GM19035 (cell line): ENCODE data around the gene KRTAP9-6.
"Not testable (repeated sequence)": the region's sequence is repeated elsewhere in the genome, so short reads cannot be mapped to it uniquely, and the experiment has no call there.

Source experiments
- ATAC-seq: cut with Tn5 transposase; IDR thresholded peaks from one replicate; pipeline ENCODE4 v1.9.1; 2021; ENCODE audit not compliant: unreplicated experiment

KRTAP9-6 gene, protein sequence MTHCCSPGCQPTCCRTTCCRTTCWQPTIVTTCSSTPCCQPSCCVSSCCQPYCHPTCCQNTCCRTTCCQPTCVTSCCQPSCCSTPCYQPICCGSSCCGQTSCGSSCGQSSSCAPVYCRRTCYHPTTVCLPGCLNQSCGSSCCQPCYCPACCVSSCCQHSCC

DNA sequence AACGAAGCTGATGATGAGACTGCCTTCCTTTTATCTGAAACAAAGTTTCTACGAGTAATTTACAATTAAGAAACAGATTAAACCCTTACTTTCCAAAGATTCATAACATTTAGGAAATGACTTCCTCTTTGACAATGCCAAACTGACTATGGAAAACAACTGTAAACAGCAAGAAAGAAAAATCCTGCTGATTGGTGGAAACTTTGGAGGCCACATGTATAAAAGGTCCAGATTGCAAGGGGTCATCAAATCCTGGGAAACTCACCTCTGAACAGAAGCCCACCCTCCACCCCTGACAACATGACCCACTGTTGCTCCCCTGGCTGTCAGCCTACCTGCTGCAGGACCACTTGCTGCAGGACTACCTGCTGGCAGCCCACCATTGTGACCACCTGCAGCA lies at the start of gene KRTAP9-6:
KRTAP9-6 (plus strand) TSS at position 301 of the 400 bp plus-strand sequence; CDS start at position 301, 0 bp downstream.
- no peak for ATAC-seq

DNA sequence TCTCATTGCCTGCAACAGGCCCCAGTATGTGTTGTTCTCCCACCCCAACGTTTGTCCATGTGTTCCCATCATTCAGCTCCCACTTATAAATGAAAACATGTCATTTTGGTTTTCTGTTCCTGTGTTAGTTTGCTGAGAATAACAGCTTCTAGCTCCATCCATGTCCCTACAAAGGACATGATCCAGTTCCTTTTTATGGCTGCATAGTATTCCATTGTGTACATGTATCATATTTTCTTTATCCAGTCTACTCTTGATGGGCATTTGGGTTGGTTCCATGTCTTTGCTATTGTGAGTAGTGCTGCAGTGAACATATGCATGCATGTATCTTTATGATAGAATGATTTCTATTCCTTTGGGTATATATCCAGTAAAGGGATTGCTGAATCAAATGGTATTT lies 49.5 kb upstream of the KRTAP9-6 start:
- no peak for ATAC-seq

DNA sequence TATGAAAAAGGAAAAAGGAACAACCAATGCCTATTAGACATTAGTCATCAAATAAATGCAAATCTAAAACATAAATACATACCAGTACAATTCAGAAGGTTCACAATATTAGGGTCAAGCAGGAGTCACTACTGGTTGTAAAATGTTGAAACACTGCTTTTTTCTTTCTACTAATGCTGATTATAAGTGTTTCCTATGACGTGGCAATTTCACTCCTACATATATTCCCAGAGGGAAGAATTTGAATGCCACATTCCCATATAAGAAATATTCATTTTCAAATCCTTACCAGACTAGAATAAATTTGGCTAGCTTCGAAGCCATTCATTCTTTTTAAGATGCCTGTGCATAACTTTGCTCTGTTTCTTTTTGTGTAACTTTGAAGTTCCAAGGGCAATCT lies 41.4 kb upstream of the KRTAP9-6 start:
- ATAC-seq = no peak

DNA sequence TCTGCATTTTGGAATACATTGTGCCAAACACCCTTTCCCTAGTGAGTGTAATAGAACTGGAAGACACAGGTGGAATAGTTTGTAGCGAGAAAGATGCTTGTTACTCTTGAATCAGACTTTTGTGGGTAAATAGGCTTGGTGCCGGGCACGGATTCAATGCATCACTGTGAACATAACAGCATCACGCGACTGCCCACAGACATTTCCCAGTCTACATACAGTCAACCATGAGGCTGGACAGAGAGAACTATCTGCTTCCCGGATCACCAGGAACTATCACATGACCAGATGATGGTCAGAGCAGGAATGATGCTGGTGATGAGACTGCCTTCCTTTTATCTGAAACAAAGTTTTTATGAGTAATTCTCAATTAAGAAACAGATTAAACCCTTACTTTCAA lies 39.1 kb upstream of the KRTAP9-6 start:
- no peak for ATAC-seq

DNA sequence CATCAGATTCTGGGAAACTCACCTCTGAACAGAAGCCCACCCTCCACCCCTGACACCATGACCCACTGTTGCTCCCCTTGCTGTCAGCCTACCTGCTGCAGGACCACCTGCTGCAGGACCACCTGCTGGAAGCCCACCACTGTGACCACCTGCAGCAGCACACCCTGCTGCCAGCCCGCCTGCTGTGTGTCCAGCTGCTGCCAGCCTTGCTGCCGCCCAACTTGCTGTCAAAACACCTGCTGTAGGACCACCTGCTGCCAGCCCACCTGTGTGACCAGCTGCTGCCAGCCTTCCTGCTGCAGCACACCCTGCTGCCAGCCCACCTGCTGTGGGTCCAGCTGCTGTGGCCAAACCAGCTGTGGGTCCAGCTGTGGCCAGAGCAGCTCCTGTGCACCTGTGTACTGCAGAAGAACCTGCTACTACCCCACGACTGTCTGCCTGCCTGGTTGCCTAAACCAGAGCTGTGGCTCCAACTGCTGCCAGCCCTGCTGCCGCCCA lies 38.5 kb upstream of the KRTAP9-6 start, which contains the start of gene KRTAP9-2:
KRTAP9-2 (plus strand) TSS at position 51 of the 498 bp plus-strand sequence; CDS start at position 58, 7 bp downstream.
- ATAC-seq = not testable (repeated sequence)

DNA sequence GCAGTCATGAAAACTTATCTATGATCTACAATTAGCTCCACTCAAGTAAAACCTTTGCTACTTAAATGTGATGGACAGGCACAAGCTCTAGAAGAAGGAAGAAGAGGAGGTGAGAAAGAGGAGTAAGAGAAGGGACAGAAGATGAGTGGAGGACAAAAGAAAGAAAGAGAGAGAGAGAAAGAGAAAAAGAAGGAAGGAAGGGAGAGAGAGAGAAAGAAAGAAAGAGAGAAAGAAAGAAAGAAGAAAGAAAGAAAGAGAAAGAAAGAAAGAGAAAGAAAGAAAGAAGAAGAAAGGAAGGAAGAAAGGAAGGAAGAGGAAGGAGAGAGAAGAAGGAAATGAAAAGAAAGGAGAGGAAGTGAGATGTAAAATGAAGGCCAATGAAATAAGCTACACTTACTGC lies 35.1 kb upstream of the KRTAP9-6 start:
- no peak for ATAC-seq

DNA sequence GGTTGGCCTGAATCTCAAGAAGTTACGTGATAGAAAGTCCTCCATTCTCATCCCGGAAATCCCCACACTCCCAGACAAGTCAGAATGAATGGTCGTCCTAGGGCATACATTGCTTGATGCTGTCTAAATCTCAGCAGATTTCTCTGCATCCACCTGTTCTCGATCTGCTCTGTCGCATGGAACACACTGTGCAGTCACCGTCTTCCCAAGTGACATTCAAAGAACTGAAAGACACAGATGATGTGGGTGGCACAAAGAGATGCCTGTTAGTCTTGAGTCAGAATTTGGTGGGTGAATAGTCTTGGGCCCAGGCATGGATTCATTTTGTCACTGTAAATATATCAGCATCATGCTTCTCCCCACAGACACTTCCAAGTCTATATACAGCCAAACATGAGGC lies 33.4 kb upstream of the KRTAP9-6 start:
- no peak for ATAC-seq

DNA sequence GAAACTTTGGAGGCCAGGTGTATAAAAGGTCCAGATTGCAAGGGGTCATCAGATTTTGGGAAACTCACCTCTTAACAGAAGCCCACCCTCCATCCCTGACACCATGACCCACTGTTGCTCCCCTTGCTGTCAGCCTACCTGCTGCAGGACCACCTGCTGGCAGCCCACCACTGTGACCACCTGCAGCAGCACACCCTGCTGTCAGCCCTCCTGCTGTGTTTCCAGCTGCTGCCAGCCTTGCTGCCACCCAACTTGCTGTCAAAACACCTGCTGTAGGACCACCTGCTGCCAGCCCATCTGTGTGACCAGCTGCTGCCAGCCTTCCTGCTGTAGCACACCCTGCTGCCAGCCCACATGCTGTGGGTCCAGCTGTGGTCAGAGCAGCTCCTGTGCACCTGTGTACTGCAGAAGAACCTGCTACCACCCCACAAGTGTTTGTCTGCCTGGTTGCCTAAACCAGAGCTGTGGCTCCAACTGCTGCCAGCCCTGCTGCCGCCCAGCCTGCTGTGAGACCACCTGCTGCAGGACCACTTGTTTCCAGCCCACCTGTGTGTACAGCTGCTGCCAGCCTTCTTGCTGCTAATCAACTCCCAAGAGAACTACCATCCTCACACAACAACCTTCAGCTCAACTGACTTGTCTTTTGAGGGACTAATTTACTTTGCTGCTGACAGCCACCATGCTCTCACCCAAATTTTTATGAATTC lies 32.6 kb upstream of the KRTAP9-6 start, which contains the start of gene KRTAP9-3:
KRTAP9-3 (plus strand) TSS at position 51 of the 707 bp plus-strand sequence; CDS start at position 104, 53 bp downstream.
- not testable (repeated sequence) for ATAC-seq

DNA sequence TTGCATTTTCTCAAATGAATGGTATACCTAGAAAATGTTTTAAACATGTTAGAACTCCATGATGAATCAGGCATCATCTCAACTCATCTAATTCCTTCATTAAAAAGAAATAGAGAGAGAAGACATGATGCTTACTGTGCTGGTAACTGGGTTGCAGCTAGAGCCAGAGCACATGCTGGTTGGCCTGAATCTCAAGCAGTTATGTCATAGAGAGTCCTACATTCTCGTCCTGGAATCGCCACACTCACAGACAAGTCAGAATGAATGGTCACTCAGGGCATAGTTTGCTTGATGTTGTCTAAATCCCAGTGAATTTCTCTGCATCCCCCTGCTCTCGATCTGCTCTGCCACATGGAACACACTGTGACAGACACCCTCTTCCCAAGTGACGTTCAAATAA lies 28.1 kb upstream of the KRTAP9-6 start:
- ATAC-seq = not testable (repeated sequence)

DNA sequence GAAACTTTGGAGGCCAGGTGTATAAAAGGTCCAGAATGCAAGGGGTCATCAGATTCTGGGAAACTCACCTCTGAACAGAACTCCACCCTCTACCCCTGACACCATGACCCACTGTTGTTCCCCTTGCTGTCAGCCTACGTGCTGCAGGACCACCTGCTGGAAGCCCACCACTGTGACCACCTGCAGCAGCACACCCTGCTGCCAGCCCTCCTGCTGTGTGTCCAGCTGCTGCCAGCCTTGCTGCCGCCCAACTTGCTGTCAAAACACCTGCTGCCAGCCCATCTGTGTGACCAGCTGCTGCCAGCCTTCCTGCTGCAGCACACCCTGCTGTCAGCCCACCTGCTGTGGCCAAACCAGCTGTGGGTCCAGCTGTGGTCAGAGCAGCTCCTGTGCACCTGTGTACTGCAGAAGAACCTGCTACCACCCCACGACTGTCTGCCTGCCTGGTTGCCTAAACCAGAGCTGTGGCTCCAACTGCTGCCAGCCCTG lies 27.2 kb upstream of the KRTAP9-6 start, which contains the start of gene KRTAP9-8:
KRTAP9-8 (plus strand) TSS at position 51 of the 489 bp plus-strand sequence; CDS start at position 104, 53 bp downstream.
- not testable (repeated sequence) for ATAC-seq

DNA sequence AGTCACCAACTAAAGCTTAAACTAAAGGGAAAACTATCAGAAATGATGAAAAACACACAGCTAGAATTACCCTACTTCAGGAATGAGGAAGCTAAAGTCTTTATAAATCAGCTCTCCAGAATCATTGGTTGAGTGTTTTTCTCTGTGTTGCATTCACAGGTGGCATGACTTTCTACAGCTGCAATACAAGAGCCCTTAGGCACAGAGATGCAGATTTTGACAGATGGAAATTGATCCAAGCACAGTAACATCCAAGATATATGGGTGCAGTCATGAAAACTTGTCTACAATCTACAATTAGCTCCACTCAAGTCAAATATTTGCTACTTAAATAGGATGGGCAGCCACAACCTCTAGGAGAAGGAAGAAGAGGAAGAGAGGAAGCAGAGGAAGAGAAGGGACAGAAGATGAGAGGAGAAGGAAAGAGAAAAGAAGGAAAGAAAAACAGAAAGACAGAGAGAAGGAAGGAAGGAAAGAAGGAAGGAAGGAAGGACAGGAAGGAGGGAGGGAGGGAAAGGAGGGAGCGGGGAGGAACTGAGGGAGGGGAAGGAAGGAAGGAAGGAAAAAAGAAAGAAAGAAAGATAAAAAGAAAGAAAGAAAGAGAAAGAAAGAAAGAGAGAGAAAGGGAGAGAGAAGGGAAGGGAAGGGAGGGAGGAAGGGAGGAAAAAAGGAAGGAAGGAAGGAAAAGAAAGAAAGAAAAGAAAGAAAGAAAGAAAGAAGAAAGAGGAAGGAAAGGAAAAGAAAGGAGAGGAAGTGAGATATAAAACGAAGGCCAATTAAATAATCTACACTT lies 18.0 kb upstream of the KRTAP9-6 start:
- ATAC-seq = not testable (repeated sequence)

DNA sequence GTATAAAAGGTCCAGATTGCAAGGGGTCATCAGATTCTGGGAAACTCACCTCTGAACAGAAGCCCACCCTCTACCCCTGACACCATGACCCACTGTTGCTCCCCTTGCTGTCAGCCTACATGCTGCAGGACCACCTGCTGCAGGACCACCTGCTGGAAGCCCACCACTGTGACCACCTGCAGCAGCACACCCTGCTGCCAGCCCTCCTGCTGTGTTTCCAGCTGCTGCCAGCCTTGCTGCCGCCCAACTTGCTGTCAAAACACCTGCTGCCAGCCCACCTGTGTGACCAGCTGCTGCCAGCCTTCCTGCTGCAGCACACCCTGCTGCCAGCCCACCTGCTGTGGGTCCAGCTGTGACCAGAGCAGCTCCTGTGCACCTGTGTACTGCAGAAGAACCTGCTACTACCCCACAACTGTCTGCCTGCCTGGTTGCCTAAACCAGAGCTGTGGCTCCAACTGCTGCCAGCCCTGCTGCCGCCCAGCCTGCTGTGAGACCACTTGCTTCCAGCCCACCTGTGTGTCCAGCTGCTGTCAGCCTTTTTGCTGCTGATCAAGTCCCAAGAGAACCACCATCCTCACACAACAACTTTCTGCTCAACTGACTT lies 15.4 kb upstream of the KRTAP9-6 start, which contains the start of gene KRTAP9-4:
KRTAP9-4 (plus strand) TSS at position 51 of the 604 bp plus-strand sequence; CDS start at position 85, 34 bp downstream.
- ATAC-seq = not testable (repeated sequence)

DNA sequence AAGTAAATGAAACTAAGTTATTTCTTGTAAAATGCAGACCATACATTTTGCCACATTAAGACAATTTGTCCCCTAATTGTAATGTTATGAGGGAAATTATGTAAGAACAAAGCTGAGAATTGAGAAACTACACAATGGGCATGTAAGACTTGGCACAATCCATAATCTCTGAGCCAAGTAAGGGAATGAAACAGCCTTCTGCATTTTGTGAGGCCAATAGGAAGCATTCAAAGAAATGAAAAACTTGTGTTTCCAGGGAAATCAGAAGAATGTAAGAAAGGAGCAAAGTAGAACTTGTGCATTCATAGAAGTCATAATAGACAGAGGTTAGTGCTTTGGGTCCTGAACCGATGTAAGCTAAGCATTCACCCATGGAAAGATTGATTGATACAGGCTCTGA lies 13.9 kb upstream of the KRTAP9-6 start:
- ATAC-seq = no peak

DNA sequence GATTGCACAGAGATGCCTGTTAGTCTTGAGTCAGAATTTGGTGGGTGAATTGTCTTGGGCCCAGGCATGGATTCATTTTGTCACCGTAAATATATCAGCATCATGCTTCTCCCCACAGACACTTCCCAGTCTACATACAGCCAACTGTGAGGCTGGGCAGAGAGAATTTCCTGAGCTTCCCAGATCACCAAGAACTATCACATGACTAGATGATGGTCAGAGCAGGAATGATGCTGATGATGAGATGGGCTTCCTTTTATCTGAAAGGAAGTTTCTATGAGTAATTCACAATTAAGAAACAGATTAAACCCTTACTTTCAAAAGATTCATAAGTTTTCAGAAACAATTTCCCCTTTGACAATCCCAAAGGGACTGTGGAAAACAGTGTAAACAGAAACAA lies 10.3 kb upstream of the KRTAP9-6 start:
- no peak for ATAC-seq

DNA sequence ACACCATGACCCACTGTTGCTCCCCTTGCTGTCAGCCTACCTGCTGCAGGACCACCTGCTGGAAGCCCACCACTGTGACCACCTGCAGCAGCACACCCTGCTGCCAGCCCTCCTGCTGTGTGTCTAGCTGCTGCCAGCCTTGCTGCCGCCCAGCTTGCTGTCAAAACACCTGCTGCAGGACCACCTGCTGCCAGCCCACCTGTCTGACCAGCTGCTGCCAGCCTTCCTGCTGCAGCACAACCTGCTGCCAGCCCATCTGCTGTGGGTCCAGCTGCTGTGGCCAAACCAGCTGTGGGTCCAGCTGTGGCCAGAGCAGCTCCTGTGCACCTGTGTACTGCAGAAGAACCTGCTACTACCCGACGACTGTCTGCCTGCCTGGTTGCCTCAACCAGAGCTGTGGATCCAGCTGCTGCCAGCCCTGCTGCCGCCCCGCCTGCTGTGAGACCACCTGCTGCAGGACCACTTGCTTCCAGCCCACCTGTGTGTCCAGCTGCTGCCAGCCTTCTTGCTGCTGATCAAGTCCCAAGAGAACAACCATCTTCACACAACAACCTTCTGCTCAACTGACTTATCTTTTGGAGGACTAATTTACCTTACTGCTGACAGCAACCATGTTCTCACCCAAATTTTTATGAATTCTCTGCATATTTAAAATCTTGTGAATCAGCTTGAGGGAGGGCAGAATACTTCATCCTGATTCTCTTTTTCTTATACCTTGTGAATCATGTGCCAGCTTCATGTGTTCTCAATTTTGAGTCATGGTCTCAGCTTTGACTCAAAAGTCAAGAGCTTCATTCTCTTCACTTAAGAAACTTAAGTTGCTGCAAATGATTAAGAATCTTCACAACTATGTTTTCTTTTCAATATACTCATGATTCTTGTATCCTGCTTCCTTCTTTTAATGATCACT lies 9.5 kb upstream of the KRTAP9-6 start, which contains the start of gene KRTAP9-9:
KRTAP9-9 (plus strand) TSS at position 4 of the 910 bp plus-strand sequence.
- ATAC-seq = not testable (repeated sequence)

DNA sequence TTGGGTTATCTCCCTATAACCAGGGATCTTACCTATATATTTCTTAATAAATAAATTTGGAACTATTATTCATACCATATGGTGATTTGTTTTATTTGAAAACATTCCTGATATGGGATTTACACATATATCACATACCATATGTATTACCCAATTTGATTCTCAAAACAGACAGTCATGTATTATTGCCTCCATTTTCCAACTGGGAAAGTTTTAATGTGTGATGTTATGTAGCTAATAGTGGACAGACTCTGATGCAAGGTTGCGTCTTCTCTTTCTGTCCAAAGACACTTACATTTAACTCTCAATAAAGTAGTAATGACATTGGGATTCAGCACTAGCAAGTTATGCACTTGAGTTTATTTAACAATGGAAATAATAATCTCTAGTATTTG lies 8.9 kb upstream of the KRTAP9-6 start:
- ATAC-seq = no peak

DNA sequence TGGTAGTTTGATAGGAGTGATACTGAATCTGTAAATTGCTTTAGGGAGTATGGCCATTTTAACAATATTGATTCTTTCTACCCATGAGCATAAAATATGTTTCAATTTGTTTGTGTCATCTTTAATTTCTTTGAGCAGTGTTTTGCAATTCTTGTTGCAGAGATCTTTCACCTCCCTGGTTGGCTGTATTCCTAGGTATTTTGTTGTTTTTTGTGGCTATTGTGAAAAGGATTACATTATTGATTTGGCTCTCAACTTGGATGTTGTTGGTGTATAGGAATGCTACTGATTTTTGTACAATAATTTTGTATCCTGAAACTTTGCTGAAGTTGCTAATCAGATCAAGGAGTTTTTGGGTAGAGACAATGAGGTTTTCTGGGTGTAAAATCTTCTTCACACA lies 6.8 kb upstream of the KRTAP9-6 start:
- ATAC-seq = no peak

DNA sequence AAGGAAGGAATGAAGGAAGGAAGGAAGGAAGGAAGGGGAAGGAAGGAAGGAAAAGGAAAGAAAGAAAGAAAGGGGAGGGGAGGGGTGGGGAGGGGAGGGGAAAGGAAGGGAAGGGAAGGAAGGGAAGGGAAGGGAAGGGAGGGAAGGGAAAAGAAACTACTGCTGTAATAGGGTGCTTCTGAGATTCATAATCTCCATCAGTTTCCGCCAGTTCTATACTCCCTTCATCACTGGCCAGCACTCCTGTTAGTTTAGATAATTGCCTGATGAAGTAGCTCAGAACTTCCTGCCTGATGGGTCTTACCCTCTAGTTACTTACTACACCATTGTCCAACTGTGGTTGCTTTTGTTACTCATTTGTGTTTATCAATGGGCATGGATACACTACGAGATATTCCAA lies 2.0 kb upstream of the KRTAP9-6 start:
- no peak for ATAC-seq

DNA sequence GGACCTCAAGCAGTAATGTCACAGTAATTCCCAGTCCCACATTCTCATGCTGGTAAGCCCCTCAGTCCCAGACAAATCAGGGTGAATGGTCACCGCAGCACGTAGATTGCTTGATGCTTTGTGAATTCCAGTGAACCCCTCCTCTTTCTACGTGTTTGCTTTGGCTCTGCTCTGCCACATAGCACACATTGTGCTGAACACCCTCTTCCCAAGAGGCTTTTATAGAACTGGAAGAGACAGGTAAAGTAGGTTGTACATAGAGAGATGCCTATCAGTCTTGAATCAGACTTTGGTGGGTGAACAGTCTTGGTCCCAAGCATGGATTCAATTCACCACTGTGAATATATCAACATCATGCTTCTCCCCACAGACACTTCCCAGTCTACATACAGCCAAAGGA lies 579 bp upstream of the KRTAP9-6 start:
- ATAC-seq = no peak
